Measurements from ENCODE around the gene LMO7. TPM values are rescaled to one million over a fixed set of nuclear protein-coding genes. Genes with fewer than 3 reads are reported as not detected.

Gene LMO7
- total and polyA plus RNA-seq, 2 of the 13 experiments (the other 11 are each of a cell fraction or from before 2014, with no cell fraction given): 34.0 to 121 TPM

- H3K36me3 ChIP-seq (replicated peaks in 1 of 2; ENCODE audit: control insufficient read depth in 1 of 2, insufficient read depth in 2 of 2, low read length in 2 of 2): peaks cover 28 to 71% of the 10 kb centered on the region in 2 experiments
- intact Hi-C loops (cut with micrococcal nuclease; ENCODE audit: unreplicated experiment): no loop called here
- no peak overlapping the region for H3K9ac ChIP-seq (ENCODE audit: insufficient read depth, low read depth, low read length)
- H3K79me2 ChIP-seq (ENCODE audit: insufficient read depth, low read length): no peaks in the 10 kb centered on the region
- no peak for TF ChIP-seq NFAT5 (CRISPR knock-in tag; IDR thresholded peaks at IDR 0.05)
- no peak for TF ChIP-seq ZNF607 (CRISPR knock-in tag; IDR thresholded peaks at IDR 0.05; ENCODE audit: borderline replicate concordance)
- no peak for TF ChIP-seq BRF2 (CRISPR knock-in tag; IDR thresholded peaks at IDR 0.05)
- no peak for TF ChIP-seq ZHX2 (IDR thresholded peaks at IDR 0.05; ENCODE audit: low read depth)
- TF ChIP-seq ZHX2 (CRISPR knock-in tag; IDR thresholded peaks at IDR 0.05; ENCODE audit: borderline replicate concordance): no peak
- no peak for TF ChIP-seq RELA (CRISPR knock-in tag; IDR thresholded peaks at IDR 0.05)
- no peak for TF ChIP-seq ZFX (CRISPR knock-in tag; IDR thresholded peaks at IDR 0.05; ENCODE audit: low read depth)
- TF ChIP-seq FOXK1 (CRISPR knock-in tag; IDR thresholded peaks at IDR 0.05; ENCODE audit: borderline replicate concordance, low read depth): no peak
- no peak for TF ChIP-seq ZNF275 (CRISPR knock-in tag; IDR thresholded peaks at IDR 0.05; ENCODE audit: borderline replicate concordance)
- TF ChIP-seq ZNF263 (CRISPR knock-in tag; IDR thresholded peaks at IDR 0.05): no peak
- no peaks in the 10 kb centered on the region for H3K9me3 ChIP-seq (ENCODE audit: low read length)
- WGBS (ENCODE audit: low lambda C conversion rate): 97% methylated on average over 6 of the region's 6 CpGs
- no peak overlapping the region for H3K4me2 ChIP-seq (ENCODE audit: low read depth, low read length)
- H2AFZ ChIP-seq (ENCODE audit: low read length): no peak overlapping the region
- DNase-seq (ENCODE audit: low spot score) (no peak), FAIRE-seq (no peak), ATAC-seq (no peak)
- BruUV-seq (replicated peaks): no TSS peak
- CTCF ChIA-PET (ENCODE audit: low intra/inter-chr PET ratio, low total read pairs): no interaction called here
- H3K4me3 ChIP-seq (replicated peaks in 1 of 3; ENCODE audit: insufficient read depth in 1 of 3, low read depth in 2 of 3, low read length in 3 of 3): no peak overlapping the region
- POLR2A ChIA-PET: no interaction called here
- in situ Hi-C loops (cut with HindIII; ENCODE audit: extremely low pct_ligation_motif_present, low pct_unique_long_range_greater_than_20kb): no loop called here
- no peaks in the 10 kb centered on the region for H3K4me1 ChIP-seq (ENCODE audit: insufficient read depth, low read length)
- no peaks in the 10 kb centered on the region for H4K20me1 ChIP-seq (ENCODE audit: insufficient read depth, low read length)
- H3K27ac ChIP-seq (ENCODE audit: extremely low read length, insufficient read depth, low read length): no peak overlapping the region
- H3K27me3 ChIP-seq (ENCODE audit: control insufficient read depth in 1 of 2, insufficient read depth in 2 of 2, low read length in 2 of 2): no peaks in the 10 kb centered on the region
Measured at GRCh38 chr13:75838366-75839005, 202.4 kb downstream of the LMO7 start.

All from HepG2 (cell line).